ENCODE measurements around the gene LSM3. TPM values are rescaled to one million over a fixed set of nuclear protein-coding genes. Genes with fewer than 3 reads are reported as not detected.

LSM3 gene
- 7.1 and 7.3 TPM in 2 replicates for total RNA-seq

GRCh38 chr3:14178247-14179113 lies at the start of gene LSM3, which contains the start of gene XPC:
Gene LSM3 (plus strand): TSS chr3:14178817. CDS start chr3:14178861, 44 bp downstream.
Gene XPC (minus strand): TSS chr3:14178601. CDS start chr3:14178568, 33 bp downstream.

Other genes with a start within 250 kb of the LSM3 start
- 11.9 and 13.8 TPM in 2 replicates for gene CHCHD4, start 53.9 kb upstream of the LSM3 start, total RNA-seq
- gene TMEM43, start 53.8 kb upstream of the LSM3 start, total RNA-seq: 65.6 and 77.8 TPM in 2 replicates
- gene XPC, start 216 bp upstream of the LSM3 start, total RNA-seq: 51.5 and 59.4 TPM in 2 replicates
- 3.1 and 3.5 TPM in 2 replicates for gene SLC6A6, start 223.8 kb downstream of the LSM3 start, total RNA-seq

Data from smooth muscle cell of bladder (primary cell).